ENCODE data around the gene TBC1D8. TPM values are rescaled to one million over a fixed set of nuclear protein-coding genes. Genes with fewer than 3 reads are reported as not detected.

Gene TBC1D8
- total and polyA plus RNA-seq, 2 of the 13 experiments (the other 11 are each of a cell fraction or from before 2014, with no cell fraction given): 45.1 to 95.4 TPM

DNA sequence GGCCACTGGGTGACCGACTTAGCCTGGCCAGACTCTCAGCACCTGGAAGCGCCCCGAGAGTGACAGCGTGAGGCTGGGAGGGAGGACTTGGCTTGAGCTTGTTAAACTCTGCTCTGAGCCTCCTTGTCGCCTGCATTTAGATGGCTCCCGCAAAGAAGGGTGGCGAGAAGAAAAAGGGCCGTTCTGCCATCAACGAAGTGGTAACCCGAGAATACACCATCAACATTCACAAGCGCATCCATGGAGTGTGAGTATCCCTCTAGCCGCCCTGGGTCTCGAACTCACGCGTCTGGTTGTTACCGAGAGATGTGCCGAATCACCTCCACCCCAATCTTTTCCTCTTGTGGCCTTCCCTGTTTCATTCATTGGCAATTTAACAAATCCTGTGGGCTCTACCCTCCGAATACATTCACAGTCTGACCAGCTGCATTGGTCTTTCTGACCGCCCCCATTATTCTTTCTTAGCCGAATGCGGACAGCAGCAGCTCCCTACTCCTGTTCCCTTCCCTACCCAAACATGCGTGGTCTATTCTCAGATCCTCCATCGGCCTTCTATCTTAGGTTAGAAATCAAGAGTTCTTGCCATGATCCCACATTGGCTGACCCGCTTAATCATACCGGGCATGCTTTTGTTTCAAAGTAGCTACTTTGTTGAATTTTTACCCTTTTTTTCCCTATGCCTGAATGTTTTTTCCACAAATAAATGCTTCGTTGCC, 148.5 kb downstream of the TBC1D8 start (continued):
- TF ChIP-seq, protein P1, sequence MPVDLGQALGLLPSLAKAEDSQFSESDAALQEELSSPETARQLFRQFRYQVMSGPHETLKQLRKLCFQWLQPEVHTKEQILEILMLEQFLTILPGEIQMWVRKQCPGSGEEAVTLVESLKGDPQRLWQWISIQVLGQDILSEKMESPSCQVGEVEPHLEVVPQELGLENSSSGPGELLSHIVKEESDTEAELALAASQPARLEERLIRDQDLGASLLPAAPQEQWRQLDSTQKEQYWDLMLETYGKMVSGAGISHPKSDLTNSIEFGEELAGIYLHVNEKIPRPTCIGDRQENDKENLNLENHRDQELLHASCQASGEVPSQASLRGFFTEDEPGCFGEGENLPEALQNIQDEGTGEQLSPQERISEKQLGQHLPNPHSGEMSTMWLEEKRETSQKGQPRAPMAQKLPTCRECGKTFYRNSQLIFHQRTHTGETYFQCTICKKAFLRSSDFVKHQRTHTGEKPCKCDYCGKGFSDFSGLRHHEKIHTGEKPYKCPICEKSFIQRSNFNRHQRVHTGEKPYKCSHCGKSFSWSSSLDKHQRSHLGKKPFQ (CRISPR knock-in tag; IDR thresholded peaks at IDR 0.05; ENCODE audit: insufficient replicate concordance): peak; percentile 27
- no peak for TF ChIP-seq ZNF225 (CRISPR knock-in tag; IDR thresholded peaks at IDR 0.05)
- TF ChIP-seq, protein P2, sequence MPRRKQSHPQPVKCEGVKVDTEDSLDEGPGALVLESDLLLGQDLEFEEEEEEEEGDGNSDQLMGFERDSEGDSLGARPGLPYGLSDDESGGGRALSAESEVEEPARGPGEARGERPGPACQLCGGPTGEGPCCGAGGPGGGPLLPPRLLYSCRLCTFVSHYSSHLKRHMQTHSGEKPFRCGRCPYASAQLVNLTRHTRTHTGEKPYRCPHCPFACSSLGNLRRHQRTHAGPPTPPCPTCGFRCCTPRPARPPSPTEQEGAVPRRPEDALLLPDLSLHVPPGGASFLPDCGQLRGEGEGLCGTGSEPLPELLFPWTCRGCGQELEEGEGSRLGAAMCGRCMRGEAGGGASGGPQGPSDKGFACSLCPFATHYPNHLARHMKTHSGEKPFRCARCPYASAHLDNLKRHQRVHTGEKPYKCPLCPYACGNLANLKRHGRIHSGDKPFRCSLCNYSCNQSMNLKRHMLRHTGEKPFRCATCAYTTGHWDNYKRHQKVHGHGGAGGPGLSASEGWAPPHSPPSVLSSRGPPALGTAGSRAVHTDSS (CRISPR knock-in tag; conservative IDR thresholded peaks at IDR 0.05): 0 out of 2 replicates have a peak, but pooled peaks have one; percentile 46
- no peak for TF ChIP-seq POGZ (CRISPR knock-in tag; IDR thresholded peaks at IDR 0.05)
- no peak for TF ChIP-seq SP2 (CRISPR knock-in tag; IDR thresholded peaks at IDR 0.05)
- TF ChIP-seq ZC3H4 (CRISPR knock-in tag; IDR thresholded peaks at IDR 0.05; ENCODE audit: borderline replicate concordance): peak; percentile 55; the same call in 1 of the 2 replicates
- no peak for TF ChIP-seq ZNF446 (CRISPR knock-in tag; IDR thresholded peaks at IDR 0.05)
- peak; percentile 2; the same call in 1 of the 2 replicates for TF ChIP-seq MAF1 (CRISPR knock-in tag; IDR thresholded peaks at IDR 0.05; ENCODE audit: borderline replicate concordance)
- TF ChIP-seq, protein P3, sequence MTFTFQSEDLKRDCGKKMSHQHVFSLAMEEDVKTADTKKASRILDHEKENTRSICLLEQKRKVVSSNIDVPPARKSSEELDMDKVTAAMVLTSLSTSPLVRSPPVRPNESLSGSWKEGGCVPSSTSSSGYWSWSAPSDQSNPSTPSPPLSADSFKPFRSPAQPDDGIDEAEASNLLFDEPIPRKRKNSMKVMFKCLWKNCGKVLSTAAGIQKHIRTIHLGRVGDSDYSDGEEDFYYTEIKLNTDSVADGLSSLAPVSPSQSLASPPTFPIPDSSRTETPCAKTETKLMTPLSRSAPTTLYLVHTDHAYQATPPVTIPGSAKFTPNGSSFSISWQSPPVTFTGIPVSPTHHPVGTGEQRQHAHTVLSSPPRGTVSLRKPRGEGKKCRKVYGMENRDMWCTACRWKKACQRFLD (CRISPR knock-in tag; IDR thresholded peaks at IDR 0.05; ENCODE audit: borderline replicate concordance): no peak
- 0 out of 2 replicates have a peak, but pooled peaks have one; percentile 80 for TF ChIP-seq ELF4 (CRISPR knock-in tag; IDR thresholded peaks at IDR 0.05; ENCODE audit: borderline replicate concordance)
- TF ChIP-seq SMAD3 (CRISPR knock-in tag; IDR thresholded peaks at IDR 0.05): no peak
- no peak for TF ChIP-seq ESRRA (CRISPR knock-in tag; IDR thresholded peaks at IDR 0.05; ENCODE audit: low read depth)
- no peak; the same call in 1 of the 2 replicates for TF ChIP-seq ZNF468 (CRISPR knock-in tag; IDR thresholded peaks at IDR 0.05)
- TF ChIP-seq SAP130 (CRISPR knock-in tag; IDR thresholded peaks at IDR 0.05; ENCODE audit: low read depth): no peak
- TF ChIP-seq FOXK2 (IDR thresholded peaks at IDR 0.05): no peak
- TF ChIP-seq MAZ (IDR thresholded peaks at IDR 0.05; ENCODE audit: borderline replicate concordance, low read depth, low read length): no peak
- no peak for TF ChIP-seq MAZ (CRISPR knock-in tag; IDR thresholded peaks at IDR 0.05; ENCODE audit: low read depth)
- TF ChIP-seq GATAD1 (CRISPR knock-in tag; IDR thresholded peaks at IDR 0.05): no peak
- no peak for TF ChIP-seq PHF20 (CRISPR knock-in tag; IDR thresholded peaks at IDR 0.05)
- no peak for TF ChIP-seq NAIF1 (CRISPR knock-in tag; IDR thresholded peaks at IDR 0.05; ENCODE audit: borderline replicate concordance)
- TF ChIP-seq, protein P4, sequence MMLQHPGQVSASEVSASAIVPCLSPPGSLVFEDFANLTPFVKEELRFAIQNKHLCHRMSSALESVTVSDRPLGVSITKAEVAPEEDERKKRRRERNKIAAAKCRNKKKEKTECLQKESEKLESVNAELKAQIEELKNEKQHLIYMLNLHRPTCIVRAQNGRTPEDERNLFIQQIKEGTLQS (CRISPR knock-in tag; IDR thresholded peaks at IDR 0.05): no peak
- TF ChIP-seq, protein P5, sequence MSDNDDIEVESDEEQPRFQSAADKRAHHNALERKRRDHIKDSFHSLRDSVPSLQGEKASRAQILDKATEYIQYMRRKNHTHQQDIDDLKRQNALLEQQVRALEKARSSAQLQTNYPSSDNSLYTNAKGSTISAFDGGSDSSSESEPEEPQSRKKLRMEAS (IDR thresholded peaks at IDR 0.05): no peak
- TF ChIP-seq, protein P6, sequence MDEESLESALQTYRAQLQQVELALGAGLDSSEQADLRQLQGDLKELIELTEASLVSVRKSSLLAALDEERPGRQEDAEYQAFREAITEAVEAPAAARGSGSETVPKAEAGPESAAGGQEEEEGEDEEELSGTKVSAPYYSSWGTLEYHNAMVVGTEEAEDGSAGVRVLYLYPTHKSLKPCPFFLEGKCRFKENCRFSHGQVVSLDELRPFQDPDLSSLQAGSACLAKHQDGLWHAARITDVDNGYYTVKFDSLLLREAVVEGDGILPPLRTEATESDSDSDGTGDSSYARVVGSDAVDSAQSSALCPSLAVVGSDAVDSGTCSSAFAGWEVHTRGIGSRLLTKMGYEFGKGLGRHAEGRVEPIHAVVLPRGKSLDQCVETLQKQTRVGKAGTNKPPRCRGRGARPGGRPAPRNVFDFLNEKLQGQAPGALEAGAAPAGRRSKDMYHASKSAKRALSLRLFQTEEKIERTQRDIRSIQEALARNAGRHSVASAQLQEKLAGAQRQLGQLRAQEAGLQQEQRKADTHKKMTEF (CRISPR knock-in tag; IDR thresholded peaks at IDR 0.05): no peak

All from HepG2 (cell line).